Measurements from ENCODE around the gene ITSN1. TPM values are rescaled to one million over a fixed set of nuclear protein-coding genes. Genes with fewer than 3 reads are reported as not detected.

The ITSN1 gene
- polyA plus RNA-seq, 1 donor from 2014 or later, result 35.1 TPM

DNA sequence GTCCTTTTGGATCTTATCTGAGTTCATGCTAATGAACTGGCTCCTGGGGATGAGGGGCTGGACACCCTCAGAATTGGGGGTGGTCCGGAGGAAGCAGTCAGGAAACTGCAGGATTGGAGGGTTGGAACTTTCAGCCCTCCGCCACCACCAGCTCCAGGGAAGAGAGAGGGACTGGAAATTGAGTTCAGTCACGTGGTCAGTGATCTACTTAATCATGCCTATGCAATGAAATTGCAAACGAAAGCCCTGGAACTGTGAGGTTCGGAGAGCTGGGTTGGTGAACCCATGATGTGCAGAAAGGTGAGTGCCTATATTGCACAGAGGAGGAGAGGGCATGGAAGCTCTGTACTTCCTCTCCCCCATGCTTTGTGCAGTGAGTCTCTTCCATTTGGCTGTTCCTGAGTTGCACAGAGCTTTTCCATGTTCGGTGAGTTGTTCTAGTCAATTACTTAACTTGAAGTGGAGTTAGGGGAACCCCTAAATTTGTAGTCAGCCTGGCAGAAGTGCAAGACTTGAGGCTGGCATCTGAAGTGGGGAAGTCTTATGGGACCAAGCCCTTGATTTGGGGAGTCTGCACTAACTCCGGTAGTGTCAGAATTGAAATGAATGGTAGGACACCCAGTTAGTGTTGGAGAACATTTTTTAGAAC, 16.7 kb downstream of the ITSN1 start:
- Histone ChIP-seq H3K27ac (ENCODE audit: low read length) (no peak overlapping the region), H3K9me2 (ENCODE audit: insufficient read depth, low read length) (no peaks in the 10 kb centered on the region), H3K4me3 (ENCODE audit: low read length) (no peak overlapping the region), H4K20me1 (ENCODE audit: insufficient read depth) (no peaks in the 10 kb centered on the region), H3K4me2 (ENCODE audit: low read length) (no peak overlapping the region), H3F3A (ENCODE audit: insufficient read depth, low read length, poor library complexity, severe bottlenecking) (no peaks in the 10 kb centered on the region), H2AFZ (ENCODE audit: low read depth, low read length) (no peak overlapping the region), H3K9me3 (ENCODE audit: low read length) (no peaks in the 10 kb centered on the region), H3K9ac (ENCODE audit: low read length) (no peak overlapping the region), H3K79me2 (replicated peaks; ENCODE audit: insufficient read depth, low read length) (peaks cover 77% of the 10 kb centered on the region), H3K36me3 (ENCODE audit: insufficient read depth, low read length) (no peaks in the 10 kb centered on the region), H3K27me3 (ENCODE audit: insufficient read depth, low read depth, low read length) (no peaks in the 10 kb centered on the region)
- TF ChIP-seq, protein P1, sequence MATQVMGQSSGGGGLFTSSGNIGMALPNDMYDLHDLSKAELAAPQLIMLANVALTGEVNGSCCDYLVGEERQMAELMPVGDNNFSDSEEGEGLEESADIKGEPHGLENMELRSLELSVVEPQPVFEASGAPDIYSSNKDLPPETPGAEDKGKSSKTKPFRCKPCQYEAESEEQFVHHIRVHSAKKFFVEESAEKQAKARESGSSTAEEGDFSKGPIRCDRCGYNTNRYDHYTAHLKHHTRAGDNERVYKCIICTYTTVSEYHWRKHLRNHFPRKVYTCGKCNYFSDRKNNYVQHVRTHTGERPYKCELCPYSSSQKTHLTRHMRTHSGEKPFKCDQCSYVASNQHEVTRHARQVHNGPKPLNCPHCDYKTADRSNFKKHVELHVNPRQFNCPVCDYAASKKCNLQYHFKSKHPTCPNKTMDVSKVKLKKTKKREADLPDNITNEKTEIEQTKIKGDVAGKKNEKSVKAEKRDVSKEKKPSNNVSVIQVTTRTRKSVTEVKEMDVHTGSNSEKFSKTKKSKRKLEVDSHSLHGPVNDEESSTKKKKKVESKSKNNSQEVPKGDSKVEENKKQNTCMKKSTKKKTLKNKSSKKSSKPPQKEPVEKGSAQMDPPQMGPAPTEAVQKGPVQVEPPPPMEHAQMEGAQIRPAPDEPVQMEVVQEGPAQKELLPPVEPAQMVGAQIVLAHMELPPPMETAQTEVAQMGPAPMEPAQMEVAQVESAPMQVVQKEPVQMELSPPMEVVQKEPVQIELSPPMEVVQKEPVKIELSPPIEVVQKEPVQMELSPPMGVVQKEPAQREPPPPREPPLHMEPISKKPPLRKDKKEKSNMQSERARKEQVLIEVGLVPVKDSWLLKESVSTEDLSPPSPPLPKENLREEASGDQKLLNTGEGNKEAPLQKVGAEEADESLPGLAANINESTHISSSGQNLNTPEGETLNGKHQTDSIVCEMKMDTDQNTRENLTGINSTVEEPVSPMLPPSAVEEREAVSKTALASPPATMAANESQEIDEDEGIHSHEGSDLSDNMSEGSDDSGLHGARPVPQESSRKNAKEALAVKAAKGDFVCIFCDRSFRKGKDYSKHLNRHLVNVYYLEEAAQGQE (IDR thresholded peaks at IDR 0.05; ENCODE audit: borderline replicate concordance), result no peak
- TF ChIP-seq, protein P2, sequence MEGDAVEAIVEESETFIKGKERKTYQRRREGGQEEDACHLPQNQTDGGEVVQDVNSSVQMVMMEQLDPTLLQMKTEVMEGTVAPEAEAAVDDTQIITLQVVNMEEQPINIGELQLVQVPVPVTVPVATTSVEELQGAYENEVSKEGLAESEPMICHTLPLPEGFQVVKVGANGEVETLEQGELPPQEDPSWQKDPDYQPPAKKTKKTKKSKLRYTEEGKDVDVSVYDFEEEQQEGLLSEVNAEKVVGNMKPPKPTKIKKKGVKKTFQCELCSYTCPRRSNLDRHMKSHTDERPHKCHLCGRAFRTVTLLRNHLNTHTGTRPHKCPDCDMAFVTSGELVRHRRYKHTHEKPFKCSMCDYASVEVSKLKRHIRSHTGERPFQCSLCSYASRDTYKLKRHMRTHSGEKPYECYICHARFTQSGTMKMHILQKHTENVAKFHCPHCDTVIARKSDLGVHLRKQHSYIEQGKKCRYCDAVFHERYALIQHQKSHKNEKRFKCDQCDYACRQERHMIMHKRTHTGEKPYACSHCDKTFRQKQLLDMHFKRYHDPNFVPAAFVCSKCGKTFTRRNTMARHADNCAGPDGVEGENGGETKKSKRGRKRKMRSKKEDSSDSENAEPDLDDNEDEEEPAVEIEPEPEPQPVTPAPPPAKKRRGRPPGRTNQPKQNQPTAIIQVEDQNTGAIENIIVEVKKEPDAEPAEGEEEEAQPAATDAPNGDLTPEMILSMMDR (IDR thresholded peaks at IDR 0.05; ENCODE audit: poor library complexity, severe bottlenecking), result no peak
- TF ChIP-seq TAF1 (IDR thresholded peaks at IDR 0.05; ENCODE audit: low read depth), result no peak
- TF ChIP-seq SMC3 (conservative IDR thresholded peaks at IDR 0.05; ENCODE audit: poor library complexity), result no peak
- TF ChIP-seq EZH2 (IDR thresholded peaks at IDR 0.05; ENCODE audit: borderline replicate concordance, insufficient read depth, low read length, poor library complexity, severe bottlenecking), result no peak
- no peak for TF ChIP-seq RAD21 (conservative IDR thresholded peaks at IDR 0.05)
- TF ChIP-seq MXI1 (conservative IDR thresholded peaks at IDR 0.05; ENCODE audit: poor library complexity, severe bottlenecking), result no peak
- no peak for TF ChIP-seq POLR2AphosphoS5 (IDR thresholded peaks at IDR 0.05)
- no peak for TF ChIP-seq EP300 (conservative IDR thresholded peaks at IDR 0.05; ENCODE audit: poor library complexity, severe bottlenecking)

DNA sequence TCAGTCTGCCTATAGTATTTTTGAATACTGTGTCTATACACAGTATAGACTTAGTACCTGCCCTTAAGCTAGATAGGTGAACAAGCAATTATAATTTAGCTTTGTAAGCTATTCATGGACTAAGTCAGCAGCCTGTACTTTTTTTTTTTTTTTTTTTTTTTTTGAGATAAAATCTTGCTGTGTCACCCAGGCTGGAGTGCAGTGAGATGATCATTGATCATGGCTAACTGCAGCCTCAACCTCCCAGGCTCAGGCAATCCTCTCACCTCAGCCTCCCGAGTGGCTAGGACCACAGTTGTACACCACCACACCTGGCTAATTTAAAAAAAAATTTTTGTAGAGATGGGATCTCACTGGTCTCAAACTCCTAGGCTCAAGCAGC, 17.3 kb downstream of the ITSN1 start:
- no peak overlapping the region for H3K4me3 ChIP-seq (ENCODE audit: low read length)
- peaks cover 77% of the 10 kb centered on the region for H3K79me2 ChIP-seq (replicated peaks; ENCODE audit: insufficient read depth, low read length)
- H3K9ac ChIP-seq (ENCODE audit: low read length), result no peak overlapping the region
- no peaks in the 10 kb centered on the region for H3F3A ChIP-seq (ENCODE audit: insufficient read depth, low read length, poor library complexity, severe bottlenecking)
- no peak overlapping the region for H2AFZ ChIP-seq (ENCODE audit: low read depth, low read length)
- H3K4me2 ChIP-seq (ENCODE audit: low read length), result no peak overlapping the region
- no peaks in the 10 kb centered on the region for H3K9me3 ChIP-seq (ENCODE audit: low read length)
- H3K27ac ChIP-seq (ENCODE audit: low read length), result no peak overlapping the region
- H4K20me1 ChIP-seq (ENCODE audit: insufficient read depth), result no peaks in the 10 kb centered on the region
- no peaks in the 10 kb centered on the region for H3K36me3 ChIP-seq (ENCODE audit: insufficient read depth, low read length)
- no peaks in the 10 kb centered on the region for H3K27me3 ChIP-seq (ENCODE audit: insufficient read depth, low read depth, low read length)
- no peaks in the 10 kb centered on the region for H3K9me2 ChIP-seq (ENCODE audit: insufficient read depth, low read length)
- TF ChIP-seq MXI1 (conservative IDR thresholded peaks at IDR 0.05; ENCODE audit: poor library complexity, severe bottlenecking) (no peak), RAD21 (conservative IDR thresholded peaks at IDR 0.05) (no peak), SMC3 (conservative IDR thresholded peaks at IDR 0.05; ENCODE audit: poor library complexity) (no peak), EP300 (conservative IDR thresholded peaks at IDR 0.05; ENCODE audit: poor library complexity, severe bottlenecking) (no peak), EZH2 (IDR thresholded peaks at IDR 0.05; ENCODE audit: borderline replicate concordance, insufficient read depth, low read length, poor library complexity, severe bottlenecking) (no peak), TAF1 (IDR thresholded peaks at IDR 0.05; ENCODE audit: low read depth) (no peak)
- TF ChIP-seq, protein P2 (IDR thresholded peaks at IDR 0.05; ENCODE audit: poor library complexity, severe bottlenecking), result no peak
- TF ChIP-seq, protein P1 (IDR thresholded peaks at IDR 0.05; ENCODE audit: borderline replicate concordance), result no peak
